H1 (cell line): ENCODE measurements around the gene NUP43. TPM values are rescaled to one million over a fixed set of nuclear protein-coding genes. Genes with fewer than 3 reads are reported as not detected.
A peak's percentile ranks its signal among the peaks of the same experiment; 100 is the strongest.

Experiments
- CTCF ChIA-PET: fragments of 300-600 bp; sonication (Branson Sonifier 250); formaldehyde crosslinking; loops from one replicate; lab custom pipeline; 2021; ENCODE audit not compliant: partially characterized antibody; lab: Charles Lee
- POLR2A ChIA-PET: fragments of 300-600 bp; sonication (Branson Sonifier 250); formaldehyde crosslinking; loops from one replicate; lab custom pipeline; 2021; ENCODE audit warnings: inconsistent platforms; ENCODE audit not compliant: partially characterized antibody; lab: Charles Lee
- DNase-seq, 2 experiments: peaks; one replicate each; pipeline versions ENCODE4 v3.0.0 to v3.0.0-alpha.2; 2010 to 2022; ENCODE audit warnings: low spot score in 2 of 2, low read depth in 1 of 2, mixed read lengths in 1 of 2
- FAIRE-seq: peaks from 2 replicates; lab custom pipeline; 2011; peaks lifted over from hg19 to GRCh38; lab: Jason Lieb, UNC
- H2AFZ ChIP-seq: 2 replicates; pipeline ENCODE4 v1.8.1; 2012; ENCODE audit warnings: low read length, inconsistent platforms
- H2AK5ac ChIP-seq: 2 replicates; pipeline ENCODE4 v1.6.1; 2013; ENCODE audit warnings: low read depth, low read length
- H2BK120ac ChIP-seq: replicated peaks from 2 replicates; pipeline ENCODE3; 2013; ENCODE audit warnings: low read depth, low read length, inconsistent platforms
- H2BK12ac ChIP-seq: 2 replicates; pipeline ENCODE4 v1.6.1; 2013; ENCODE audit warnings: low read depth, low read length
- H2BK15ac ChIP-seq: 2 replicates; pipeline ENCODE4 v1.6.1; 2013; ENCODE audit warnings: low read length
- H2BK20ac ChIP-seq: 2 replicates; pipeline ENCODE4 v1.6.1; 2013; ENCODE audit warnings: low read length
- H2BK5ac ChIP-seq: 2 replicates; pipeline ENCODE4 v1.6.1; 2013; ENCODE audit warnings: low read depth, low read length
- H3K14ac ChIP-seq: 2 replicates; pipeline ENCODE4 v1.6.1; 2013; ENCODE audit warnings: inconsistent platforms; ENCODE audit not compliant: insufficient read length
- H3K18ac ChIP-seq: 2 replicates; pipeline ENCODE4 v1.6.1; 2013; ENCODE audit warnings: low read length; ENCODE audit errors: extremely low read depth
- H3K23ac ChIP-seq: 2 replicates; pipeline ENCODE4 v1.6.1; 2013; ENCODE audit warnings: inconsistent platforms; ENCODE audit not compliant: insufficient read length
- H3K23me2 ChIP-seq: 2 replicates; pipeline ENCODE4 v1.6.1; 2013; ENCODE audit warnings: low read depth, low read length
- H3K27ac ChIP-seq: 2 replicates; pipeline ENCODE4 v1.6.1; 2011; ENCODE audit warnings: low read depth, low read length, inconsistent platforms
- H3K27me3 ChIP-seq, 4 experiments: replicated peaks in 1 of 4; 1 replicate in 1 of 4; 2 replicates in 3 of 4; pipeline versions ENCODE4 v1.6.1 to v1.8.1; 2011 to 2013; ENCODE audit warnings: low read length in 3 of 4, mild to moderate bottlenecking in 3 of 4, inconsistent platforms in 2 of 4, mixed read lengths in 2 of 4, moderate library complexity in 1 of 4; ENCODE audit not compliant: control insufficient read depth in 3 of 4, insufficient read depth in 3 of 4; ENCODE audit errors: extremely low read depth in 1 of 4
- H3K36me3 ChIP-seq, 4 experiments: 2 replicates each; pipeline versions ENCODE4 v1.6.1 to v1.8.1; 2011 to 2013; ENCODE audit warnings: mild to moderate bottlenecking in 4 of 4, low read length in 3 of 4, moderate library complexity in 2 of 4, control low read depth in 1 of 4, inconsistent platforms in 1 of 4; ENCODE audit not compliant: insufficient read depth in 4 of 4, control insufficient read depth in 2 of 4
- H3K4ac ChIP-seq: replicated peaks from 2 replicates; pipeline ENCODE3; 2013; ENCODE audit warnings: low read length, low read depth, mixed read lengths, inconsistent platforms; ENCODE audit not compliant: insufficient read length
- H3K4me1 ChIP-seq, 4 experiments: replicated peaks in 1 of 4; 1 replicate in 1 of 4; 2 replicates in 3 of 4; pipeline versions ENCODE4 v1.6.1 to v1.8.1; 2011 to 2013; ENCODE audit warnings: low read length in 3 of 4, inconsistent platforms in 2 of 4, mixed read lengths in 1 of 4; ENCODE audit not compliant: insufficient read depth in 4 of 4, control insufficient read depth in 3 of 4
- H3K4me2 ChIP-seq, 2 experiments: 2 replicates each; pipeline versions ENCODE4 v1.6.1 to v1.8.1; 2011 to 2013; ENCODE audit warnings: low read depth in 2 of 2, low read length in 2 of 2, control low read depth in 1 of 2, inconsistent platforms in 1 of 2, mild to moderate bottlenecking in 1 of 2; ENCODE audit not compliant: insufficient read depth in 1 of 2
- H3K4me3 ChIP-seq, 4 experiments: fragments of 200-600, 300-600 bp in 1 of 4; sonication (generic), shearing (Covaris generic), sonication (Bioruptor Twin) in 1 of 4; 2 replicates each; pipeline versions ENCODE4 v1.5.1 to v1.8.1; 2011 to 2016; ENCODE audit warnings: low read length in 4 of 4, low read depth in 3 of 4, control low read depth in 2 of 4, inconsistent platforms in 2 of 4, mild to moderate bottlenecking in 2 of 4, mixed read lengths in 1 of 4, moderate library complexity in 1 of 4; ENCODE audit not compliant: insufficient read depth in 2 of 4; ENCODE audit errors: extremely low read depth in 1 of 4
- H3K56ac ChIP-seq: replicated peaks from 2 replicates; pipeline ENCODE3; 2013; ENCODE audit warnings: low read depth, mild to moderate bottlenecking, mixed read lengths, low read length, inconsistent platforms; ENCODE audit not compliant: insufficient read length
- H3K79me1 ChIP-seq: 2 replicates; pipeline ENCODE4 v1.6.1; 2013; ENCODE audit warnings: low read depth, low read length, control low read depth
- H3K79me2 ChIP-seq, 2 experiments: 2 replicates each; pipeline versions ENCODE4 v1.6.1 to v1.8.1; 2012 to 2013; ENCODE audit warnings: low read length in 2 of 2, mild to moderate bottlenecking in 2 of 2, inconsistent platforms in 1 of 2; ENCODE audit not compliant: insufficient read depth in 2 of 2, control insufficient read depth in 1 of 2
- H3K9ac ChIP-seq, 4 experiments: replicated peaks in 1 of 4; 1 replicate in 1 of 4; 2 replicates in 3 of 4; pipeline versions ENCODE4 v1.6.1 to v1.8.1; 2011 to 2013; ENCODE audit warnings: low read depth in 3 of 4, low read length in 3 of 4, control low read depth in 2 of 4, mild to moderate bottlenecking in 2 of 4, moderate library complexity in 2 of 4, inconsistent platforms in 1 of 4; ENCODE audit errors: extremely low read depth in 1 of 4
- H3K9me3 ChIP-seq, 2 experiments: 2 replicates each; pipeline versions ENCODE4 v1.6.1 to v1.8.1; 2012 to 2013; ENCODE audit warnings: mild to moderate bottlenecking in 2 of 2, moderate library complexity in 2 of 2, control low read depth in 1 of 2, inconsistent platforms in 1 of 2, low read depth in 1 of 2, low read length in 1 of 2, mixed read lengths in 1 of 2; ENCODE audit not compliant: insufficient read depth in 2 of 2
- H4K20me1 ChIP-seq, 2 experiments: replicated peaks in 1 of 2; 2 replicates each; pipeline versions ENCODE3 to v1.8.1; 2011 to 2013; ENCODE audit warnings: inconsistent platforms in 2 of 2, low read length in 2 of 2, mild to moderate bottlenecking in 1 of 2; ENCODE audit not compliant: insufficient read depth in 2 of 2, control insufficient read depth in 1 of 2
- H4K5ac ChIP-seq: 2 replicates; pipeline ENCODE4 v1.6.1; 2013; ENCODE audit warnings: low read length, low read depth, mixed read lengths, inconsistent platforms; ENCODE audit not compliant: insufficient read length
- H4K8ac ChIP-seq: 2 replicates; pipeline ENCODE4 v1.8.0; 2013; ENCODE audit warnings: mild to moderate bottlenecking, moderate library complexity, low read length, inconsistent platforms; ENCODE audit not compliant: insufficient read depth; ENCODE audit errors: extremely low read depth
- H4K91ac ChIP-seq: replicated peaks from 2 replicates; pipeline ENCODE3; 2013; ENCODE audit warnings: low read length, mixed read lengths, inconsistent platforms; ENCODE audit not compliant: insufficient read length
- BCL11A ChIP-seq, 2 experiments: IDR thresholded peaks; one replicate each; pipeline ENCODE4 v1.6.1; 2011; ENCODE audit warnings: low read depth in 2 of 2, low read length in 2 of 2, mild to moderate bottlenecking in 2 of 2
- KDM1A ChIP-seq: fragments of 200-600, 300-600 bp; sonication (generic); IDR thresholded peaks from 2 replicates; pipeline ENCODE4 v1.7.1; 2016; ENCODE audit warnings: mild to moderate bottlenecking, low read length, borderline replicate concordance
- SIN3A ChIP-seq, 2 experiments: IDR thresholded peaks in 1 of 2; conservative IDR thresholded peaks in 1 of 2; 2 replicates each; pipeline ENCODE4 v1.6.1; 2011 to 2012; ENCODE audit warnings: low read length in 2 of 2, improper control_type of control experiment in 1 of 2, low read depth in 1 of 2, mild to moderate bottlenecking in 1 of 2
- WGBS, 2 experiments: shearing (Covaris generic) in 1 of 2; methylation state at CpG; one replicate each; pipeline versions ENCODE4 v1.1.6 to v1.1.7; 2013 to 2015; ENCODE audit warnings: low lambda C conversion rate in 2 of 2, mixed read lengths in 2 of 2, inconsistent platforms in 1 of 2, low coverage in 1 of 2, missing lambda C conversion rate in 1 of 2; ENCODE audit not compliant: insufficient replicate concordance in 2 of 2, insufficient coverage in 1 of 2, insufficient read length in 1 of 2; ENCODE audit errors: extremely low coverage in 1 of 2, missing lambda C conversion rate in 1 of 2; 5-methylcytosine and 5-hydroxymethylcytosine counted together
- polyA plus RNA-seq, 7 experiments: library from polyadenylated mRNA; depleted of rRNA in 3 of 7; stranded (reverse) in 5 of 7; unstranded in 2 of 7; fragments of >200 nt in 5 of 7; fragments of 200-250 nt in 2 of 7; gene quantifications; 1 replicate in 5 of 7; 2 replicates in 1 of 7; 4 replicates in 1 of 7; pipeline versions ENCODE4 v1.2.1 to v1.2.3, GENCODE V29; 2011 to 2013; ENCODE audit warnings: missing spikeins in 2 of 7, mixed read lengths in 2 of 7
- total RNA-seq: library from RNA; stranded (reverse); fragmentation: NEBNext Ultra II Directional; extraction: Animal tissue kit (Norgen Biotek cat#: 25700); gene quantifications from 2 replicates; pipeline ENCODE4 v1.2.1, GENCODE V29; 2021

NUP43 gene
- total and polyA plus RNA-seq, 2 of the 8 experiments (the other 6 are each of a cell fraction or from before 2014, with no cell fraction given): 25.2 to 83.4 TPM

DNA sequence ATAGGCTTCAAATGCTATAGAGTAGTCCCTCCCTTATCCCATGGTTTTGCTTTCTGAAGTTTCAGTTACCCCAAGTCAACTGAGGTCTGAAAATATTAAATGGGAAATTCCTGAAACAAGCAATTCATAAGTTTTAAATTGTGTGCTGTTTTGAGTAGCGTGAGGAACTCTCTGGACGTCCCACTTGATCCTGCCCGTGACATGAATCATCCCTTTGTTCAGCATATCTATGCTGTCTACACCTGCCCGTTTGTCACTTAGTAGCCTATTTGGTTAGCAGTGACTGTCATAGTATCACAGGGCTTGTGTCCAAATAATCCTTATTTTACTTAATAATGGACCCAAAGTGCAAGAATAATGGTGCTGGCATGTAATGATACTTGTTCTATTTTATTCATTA, 8.2 kb upstream of the NUP43 start:
- no peak overlapping the region for H3K14ac ChIP-seq
- no peaks in the 10 kb centered on the region; a peak in 1 of 8 replicates for H3K36me3 ChIP-seq
- no peak for FAIRE-seq
- H4K5ac ChIP-seq: no peak overlapping the region
- no peak overlapping the region for H2BK15ac ChIP-seq
- WGBS, 2 experiments: 95% methylated on average over 4 of the region's 4 CpGs; no CpG with 5 or more reads in 1 of the 2 experiments
- H3K79me1 ChIP-seq: no peaks in the 10 kb centered on the region; the same call in 1 of the 2 replicates
- H3K4ac ChIP-seq: no peak overlapping the region
- no peak overlapping the region for H2BK5ac ChIP-seq
- H3K23ac ChIP-seq: no peak overlapping the region
- TF ChIP-seq SIN3A (conservative IDR thresholded peaks at IDR 0.05 in 1 of 2, IDR thresholded peaks at IDR 0.05 in 1 of 2; ENCODE audit: low read depth in 1 of 2, low read length in 2 of 2): no peak
- TF ChIP-seq BCL11A (IDR thresholded peaks at IDR 0.05; ENCODE audit: low read depth in 2 of 2, low read length in 2 of 2): no peak
- TF ChIP-seq KDM1A: no peak
- ChIA-PET CTCF (interaction anchor here (0.6 kb wide), 1 partner anchor 1679 kb away, joined by 5 read pairs; no protein-coding TSS in a partner anchor), POLR2A (interaction anchor here (0.6 to 2.4 kb wide), 3 partner anchors 8 to 55 kb away, joined by 3 to 6 read pairs (median 5); partner anchors contain the start of gene NUP43)
- H3K9ac ChIP-seq: no peak overlapping the region
- H3K79me2 ChIP-seq: peaks cover 4 to 72% of the 10 kb centered on the region in 2 experiments
- H4K20me1 ChIP-seq: peaks cover 2 to 7% of the 10 kb centered on the region in 2 experiments
- H3K4me2 ChIP-seq: no peak overlapping the region
- no peak overlapping the region for H4K91ac ChIP-seq
- H3K27me3 ChIP-seq: no peaks in the 10 kb centered on the region
- H2BK20ac ChIP-seq: no peak overlapping the region
- peak in 1 of 2 experiments; percentile 2 for DNase-seq
- no peak overlapping the region for H3K18ac ChIP-seq
- no peak overlapping the region for H3K27ac ChIP-seq
- H3K56ac ChIP-seq: no peak overlapping the region
- no peak overlapping the region for H3K4me3 ChIP-seq
- no peak overlapping the region for H2BK120ac ChIP-seq
- H3K4me1 ChIP-seq: no peaks in the 10 kb centered on the region
- H3K23me2 ChIP-seq: peaks cover 9% of the 10 kb centered on the region; the same call in 1 of the 2 replicates
- H2AK5ac ChIP-seq: no peak overlapping the region
- no peak overlapping the region for H4K8ac ChIP-seq
- no peaks in the 10 kb centered on the region for H3K9me3 ChIP-seq
- H2AFZ ChIP-seq: no peak overlapping the region
- no peak overlapping the region for H2BK12ac ChIP-seq
